ENCODE results near the gene DSC1.

- TF ChIP-seq GATA2 (IDR thresholded peaks at IDR 0.05; ENCODE audit: low read depth, low read length) (no peak), GATA3 (IDR thresholded peaks at IDR 0.05; ENCODE audit: low read depth, low read length) (no peak)
These were observed 71.3 kb downstream of the DSC1 start for GRCh38 chr18:31091350-31091749.

Data from SH-SY5Y (cell line).